Right lobe of liver (tissue), 6 donors: ENCODE results near the gene TRIM66. TPM values are rescaled to one million over a fixed set of nuclear protein-coding genes. Genes with fewer than 3 reads are reported as not detected.

Source experiments
- ATAC-seq, 4 donors: fragments of 200-7000 bp; cut with Tn5 transposase; one replicate each; pipeline ENCODE4 v1.9.1; 2020; ENCODE audit warnings: mild to moderate bottlenecking in 4 of 4, moderate library complexity in 4 of 4
- DNase-seq, 3 donors: peaks; one replicate each; pipeline ENCODE4 v3.0.0-alpha.2; 2020
- H3K27ac ChIP-seq, 3 donors: fragments of 200-600 bp; one replicate each; pipeline ENCODE4 v1.8.0; 2022
- H3K27me3 ChIP-seq, 2 donors: fragments of 200-600 bp; one replicate each; pipeline ENCODE4 v1.8.0; 2022
- H3K36me3 ChIP-seq, 4 donors: fragments of 200-600 bp; sonication (generic) in 1 of 4; one replicate each; pipeline versions ENCODE4 v1.5.1 to v1.8.0; 2017 to 2022; ENCODE audit warnings: control low read depth in 1 of 4
- H3K4me1 ChIP-seq, 4 donors: fragments of 200-600 bp; sonication (generic) in 1 of 4; one replicate each; pipeline versions ENCODE4 v1.5.1 to v1.8.0; 2017 to 2022; ENCODE audit warnings: control low read depth in 1 of 4
- H3K4me3 ChIP-seq, 3 donors: fragments of 200-600 bp; one replicate each; pipeline ENCODE4 v1.8.0; 2022
- H3K9me3 ChIP-seq, 4 donors: fragments of 200-600 bp; sonication (generic) in 1 of 4; one replicate each; pipeline versions ENCODE4 v1.5.1 to v1.8.0; 2017 to 2022; ENCODE audit warnings: control low read depth in 1 of 4
- CTCF ChIP-seq, 4 donors: fragments of 200-600 bp in 3 of 4; fragments of 450-650 bp in 1 of 4; IDR thresholded peaks; one replicate each; pipeline versions ENCODE4 v1.5.1 to v1.8.0; 2016 to 2022; ENCODE audit warnings: antibody characterized with exemption in 4 of 4, mild to moderate bottlenecking in 2 of 4
- POLR2A ChIP-seq: fragments of 450-650 bp; IDR thresholded peaks from one replicate; pipeline ENCODE4 v1.6.1; 2017; ENCODE audit warnings: antibody characterized with exemption, mild to moderate bottlenecking
- WGBS: methylation state at CpG from one replicate; pipeline ENCODE4 v1.1.6; 2018; ENCODE audit warnings: low coverage, low lambda C conversion rate; ENCODE audit not compliant: insufficient coverage; ENCODE audit errors: missing lambda C conversion rate; 5-methylcytosine and 5-hydroxymethylcytosine counted together
- intact Hi-C, 2 donors: fragments of 100-400 bp; cut with DNase I; formaldehyde crosslinking; loops; one replicate each; pipeline versions ENCODE4 v1.11.2 to v1.14.1; 2022
- total RNA-seq, 6 experiments: library from RNA; depleted of rRNA in 2 of 6; stranded (reverse); fragments of >200 nt in 2 of 6; fragmentation: NEBNext Ultra II Directional in 3 of 6; extraction: Animal tissue kit (Norgen Biotek cat#: 25700) in 3 of 6; gene quantifications; one replicate each; pipeline versions ENCODE4 v1.1.0 to v1.2.4, GENCODE V29; 2016 to 2023
- donor health status: DM: no; HTN: yes; CAD: no.
- donor health status: DM: no; HTN: no; CAD: no.
- donor health status: DM: no; HTN: no; CAD: no.
- donor health status: DM: no; HTN: yes; CAD: no.
- donor health status: DM: no; HTN: yes; CAD: no.

Gene TRIM66
- total RNA-seq, 6 experiments from 2014 or later: 4.0 to 16.4 (median 6.9) TPM

GRCh38 chr11:8605971-8606563 lies 76.4 kb downstream of the TRIM66 start:
- Histone ChIP-seq H3K9me3 (no peaks in the 10 kb centered on the region), H3K36me3 (no peaks in the 10 kb centered on the region)

DNA sequence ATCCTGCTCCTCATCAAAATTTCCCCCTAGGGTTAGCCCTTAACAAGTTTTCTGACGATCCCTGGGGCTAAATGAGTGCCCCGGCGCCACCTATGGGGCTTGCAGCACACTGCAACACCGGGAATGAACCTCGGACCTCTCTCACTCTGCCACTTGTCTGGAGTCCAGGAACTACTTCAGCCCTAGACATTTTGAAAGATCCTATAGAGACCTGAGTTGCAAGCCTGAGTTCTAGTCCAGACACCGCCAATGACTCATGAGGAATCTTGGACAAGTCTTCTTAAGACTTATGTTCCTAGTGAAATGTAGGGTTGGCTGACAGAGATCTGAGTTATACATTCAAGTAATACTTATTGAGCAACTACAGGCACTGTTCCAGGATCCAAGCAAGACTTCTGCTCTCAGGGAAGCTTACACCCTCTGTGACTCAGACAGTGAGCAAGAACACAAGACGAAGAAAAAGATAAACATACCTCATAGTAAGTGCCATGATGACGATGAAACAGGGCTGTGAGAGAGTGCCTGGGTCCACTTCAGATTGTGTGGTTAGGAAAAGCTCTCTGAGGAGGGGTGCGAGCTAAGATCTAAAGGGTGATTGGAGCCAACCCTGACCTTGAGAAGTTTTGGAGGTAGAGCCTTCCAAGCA lies 78.3 kb downstream of the TRIM66 start:
- H3K27ac ChIP-seq: no peak overlapping the region
- no peaks in the 10 kb centered on the region for H3K9me3 ChIP-seq
- intact Hi-C loops: no loop called here
- no peak for TF ChIP-seq POLR2A
- peak; percentile 33 to 62 (median 56) for TF ChIP-seq CTCF (IDR thresholded peaks at IDR 0.05)
- no peaks in the 10 kb centered on the region for H3K4me1 ChIP-seq
- no peaks in the 10 kb centered on the region for H3K36me3 ChIP-seq
- peak; percentile 73 to 83 (median 78) for ATAC-seq
- WGBS: 24% methylated on average over 8 of the region's 9 CpGs
- no peak for DNase-seq
- no peak overlapping the region for H3K4me3 ChIP-seq
- no peaks in the 10 kb centered on the region for H3K27me3 ChIP-seq

More at GRCh38 chr11:8605971-8606563, 76.4 kb downstream of the TRIM66 start:
- intact Hi-C loops: no loop called here
- Histone ChIP-seq H3K27me3 (no peaks in the 10 kb centered on the region), H3K4me3 (no peak overlapping the region), H3K27ac (no peak overlapping the region), H3K4me1 (no peaks in the 10 kb centered on the region)
- WGBS: 82% methylated on average over 1 of the region's 1 CpG
- no peak for DNase-seq
- no peak for TF ChIP-seq POLR2A
- no peak for TF ChIP-seq CTCF (IDR thresholded peaks at IDR 0.05)
- no peak for ATAC-seq

DNA sequence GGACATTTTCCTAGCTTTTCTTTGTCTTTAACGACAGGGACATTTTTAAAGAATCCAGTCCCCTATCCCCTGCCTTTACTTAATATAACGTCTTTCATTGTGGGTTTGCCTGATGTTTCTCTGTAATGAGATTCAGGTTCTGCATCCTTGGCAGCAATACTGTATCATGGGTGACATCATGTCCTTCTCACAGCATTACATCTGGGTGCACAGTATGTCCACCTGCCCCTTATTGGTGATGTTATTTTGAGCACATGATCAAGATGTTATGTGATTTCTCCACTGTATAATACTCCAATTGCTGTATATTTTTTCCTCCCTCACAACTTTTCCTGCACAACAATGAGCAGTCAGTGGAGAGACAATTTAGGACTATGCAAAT lies 78.8 kb downstream of the TRIM66 start:
- intact Hi-C loops: no loop called here
- WGBS: 57% methylated on average over 2 of the region's 2 CpGs
- no peak for DNase-seq
- Histone ChIP-seq H3K4me1 (no peaks in the 10 kb centered on the region), H3K9me3 (no peaks in the 10 kb centered on the region), H3K4me3 (no peak overlapping the region), H3K36me3 (no peaks in the 10 kb centered on the region), H3K27me3 (no peaks in the 10 kb centered on the region), H3K27ac (no peak overlapping the region)
- ATAC-seq: no peak
- TF ChIP-seq POLR2A (no peak), CTCF (IDR thresholded peaks at IDR 0.05) (no peak)

GRCh38 chr11:8601376-8602133 lies 80.9 kb downstream of the TRIM66 start:
- no peak for ATAC-seq
- H3K4me3 ChIP-seq: no peak overlapping the region
- 73% methylated on average over 9 of the region's 9 CpGs for WGBS
- intact Hi-C loops: no loop called here
- DNase-seq: no peak
- no peak overlapping the region for H3K27ac ChIP-seq
- no peaks in the 10 kb centered on the region for H3K27me3 ChIP-seq
- no peaks in the 10 kb centered on the region for H3K9me3 ChIP-seq
- no peaks in the 10 kb centered on the region for H3K4me1 ChIP-seq
- TF ChIP-seq CTCF (IDR thresholded peaks at IDR 0.05) (no peak), POLR2A (no peak)
- H3K36me3 ChIP-seq: no peaks in the 10 kb centered on the region
